NCI-H1436 (cell line): ENCODE measurements around the gene GNL3L.
"Not testable (repeated sequence)": the region's sequence is repeated elsewhere in the genome, so short reads cannot be mapped to it uniquely, and the experiment has no call there.

Experiments used
- DNase-seq: peaks from one replicate; lab custom pipeline; 2025; lab: John Stamatoyannopoulos, UW

GNL3L gene

DNA sequence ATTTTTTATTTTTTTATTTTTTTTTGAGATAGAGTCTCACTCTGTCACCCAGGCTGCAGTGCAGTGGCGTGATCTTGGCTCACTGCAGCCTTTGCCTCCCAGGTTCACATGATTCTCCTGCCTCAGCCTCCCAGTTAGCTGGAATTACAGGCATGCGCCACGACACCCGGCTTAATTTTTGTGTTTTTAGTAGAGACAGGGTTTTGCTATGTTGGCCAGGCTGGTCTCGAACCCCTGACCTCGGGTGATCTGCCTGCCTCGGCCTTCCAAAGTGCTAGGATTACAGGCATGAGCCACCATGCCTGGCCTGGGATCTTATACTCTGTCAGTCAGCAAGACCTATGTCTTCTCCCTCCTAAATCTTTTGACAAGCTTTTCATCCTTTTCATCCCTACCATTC is 25.0 kb downstream of the GNL3L start:
- DNase-seq, result not testable (repeated sequence)

DNA sequence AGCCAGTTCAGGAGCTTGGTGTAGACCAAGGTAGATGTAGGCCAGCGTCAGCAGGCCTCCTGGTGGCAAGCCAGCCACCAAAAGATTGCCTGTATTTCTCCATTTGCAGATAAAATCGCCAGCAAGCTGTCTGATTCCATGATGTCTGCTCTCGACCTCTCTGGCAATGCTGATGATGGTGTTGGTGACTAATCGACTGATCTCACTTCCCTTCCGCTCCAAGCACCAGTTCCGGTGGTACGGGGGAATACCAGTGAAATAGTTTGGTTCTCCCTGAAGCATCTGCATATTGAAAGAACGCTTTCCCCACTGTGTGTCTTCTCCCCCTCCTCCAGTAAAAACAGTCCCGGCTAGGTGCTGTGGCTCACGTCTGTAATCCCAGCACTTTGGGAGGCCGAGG is 30.4 kb downstream of the GNL3L start:
- DNase-seq, result no peak

- no peak for DNase-seq
These were observed 31.6 kb downstream of the GNL3L start for GRCh38 chrX:54561622-54562021.

GRCh38 chrX:54564936-54565335 is 34.9 kb downstream of the GNL3L start:
- DNase-seq, result no peak

GRCh38 chrX:54570332-54570731 is 40.3 kb downstream of the GNL3L start:
- DNase-seq, result no peak

DNA sequence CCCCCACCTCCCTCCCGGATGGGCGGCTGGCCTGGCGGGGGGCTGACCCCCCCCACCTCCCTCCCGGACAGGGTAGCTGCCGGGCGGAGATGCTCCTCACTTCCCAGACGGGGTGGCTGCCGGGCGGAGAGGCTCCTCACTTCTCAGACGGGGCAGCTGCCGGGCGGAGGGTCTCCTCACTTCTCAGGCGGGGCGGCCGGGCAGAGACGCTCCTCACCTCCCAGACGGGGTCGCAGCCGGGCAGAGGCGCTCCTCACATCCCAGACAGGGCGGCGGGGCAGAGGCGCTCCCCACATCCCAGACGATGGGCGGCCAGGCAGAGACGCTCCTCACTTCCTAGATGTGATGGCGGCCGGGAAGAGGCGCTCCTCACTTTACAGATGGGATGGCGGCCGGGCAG is 42.6 kb downstream of the GNL3L start:
- not testable (repeated sequence) for DNase-seq

DNA sequence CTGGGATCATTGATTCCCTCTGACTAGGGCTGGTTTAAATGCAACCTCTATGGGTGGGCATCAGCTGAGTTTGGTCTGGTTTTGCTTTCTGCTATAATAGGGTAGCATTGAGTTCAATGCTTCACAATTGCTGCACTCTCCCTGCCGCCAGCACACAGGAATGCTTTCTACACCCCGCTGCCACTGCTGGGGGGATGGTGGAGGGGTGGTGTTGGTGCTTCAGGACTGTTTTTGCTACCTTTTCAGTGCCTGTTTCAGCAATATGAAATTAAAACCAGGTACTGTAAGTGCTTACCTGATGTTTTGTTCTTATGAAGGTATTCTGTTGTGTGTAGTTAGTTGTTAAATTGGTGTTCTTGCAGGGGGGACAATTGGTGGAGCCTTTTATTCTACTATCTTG is 67.7 kb downstream of the GNL3L start:
- no peak for DNase-seq

DNA sequence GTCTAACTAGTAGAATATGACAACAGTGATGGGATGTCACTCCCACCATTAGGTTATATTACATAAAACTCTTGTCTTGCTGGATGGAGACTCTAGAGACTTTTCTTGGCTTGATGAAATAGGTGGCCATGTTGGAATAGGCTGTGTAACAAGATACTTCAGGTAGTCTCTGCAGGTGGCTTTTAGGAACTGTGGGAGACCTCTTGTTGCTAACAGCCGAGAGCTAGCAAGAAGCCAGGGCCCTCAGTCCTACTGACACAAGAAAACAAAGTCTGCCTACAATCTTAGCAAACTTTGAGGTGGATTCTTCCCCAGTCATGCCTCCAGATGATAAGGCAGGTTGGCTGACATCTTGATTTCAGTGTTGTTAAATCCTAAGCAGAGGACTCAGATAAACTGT is 72.5 kb downstream of the GNL3L start:
- no peak for DNase-seq
